GM19238 (cell line): ENCODE measurements around the gene SBF2.
"Not testable (repeated sequence)": the region's sequence is repeated elsewhere in the genome, so short reads cannot be mapped to it uniquely, and the experiment has no call there.

Experiments used
- DNase-seq: peaks from one replicate; pipeline ENCODE4 v3.0.0; 2011; ENCODE audit warnings: low spot score; ENCODE audit not compliant: insufficient read length

Gene SBF2

DNA sequence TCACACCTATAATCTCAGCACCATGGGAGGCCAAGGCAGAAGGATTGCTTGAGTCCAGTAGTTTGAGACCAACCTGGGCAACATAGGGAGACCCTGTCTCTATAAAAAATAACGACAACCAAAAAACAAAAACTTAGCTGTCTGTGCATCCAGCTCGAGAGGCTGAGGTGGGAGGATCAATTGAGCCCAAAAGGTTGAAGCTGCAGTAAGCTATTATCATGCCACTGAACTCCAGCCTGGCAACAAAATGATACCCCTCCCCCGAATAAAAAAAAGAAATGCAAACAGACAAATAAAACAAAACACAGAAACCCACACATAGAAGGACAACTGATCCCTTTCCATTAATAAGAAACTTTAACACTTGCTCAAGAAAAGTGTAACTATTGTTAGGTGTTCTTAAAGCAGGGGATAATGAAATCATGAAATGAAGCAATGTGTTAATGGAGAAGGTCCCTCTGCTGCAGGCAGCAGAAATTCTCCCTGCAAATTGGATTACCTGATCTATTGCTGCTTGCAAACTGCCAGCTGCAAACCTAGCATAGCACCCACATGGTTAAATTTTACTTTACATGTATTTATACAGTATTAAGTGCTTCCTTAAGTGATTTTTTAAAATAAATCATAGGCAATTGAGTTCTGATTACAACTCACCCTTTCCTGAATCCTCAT is 226.3 kb downstream of the SBF2 start:
- no peak for DNase-seq

DNA sequence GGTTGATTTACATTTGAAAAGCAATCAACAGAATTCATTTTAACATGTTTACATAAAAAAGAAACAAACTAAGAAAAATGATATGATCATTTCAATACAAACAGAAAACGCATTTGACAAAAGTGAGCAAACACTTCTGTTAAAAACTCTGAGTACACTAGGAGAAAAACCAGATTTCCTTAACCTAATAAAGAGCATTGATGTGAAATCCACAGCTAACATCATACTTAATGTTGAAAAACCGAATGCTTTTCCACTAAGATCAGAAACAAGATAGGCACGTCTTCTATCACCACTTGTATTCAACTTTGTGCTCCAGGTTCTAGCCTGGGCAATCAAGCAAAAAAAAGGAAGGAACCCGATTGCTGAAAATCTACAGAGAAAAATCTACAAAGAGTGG is 227.6 kb downstream of the SBF2 start:
- no peak for DNase-seq

DNA sequence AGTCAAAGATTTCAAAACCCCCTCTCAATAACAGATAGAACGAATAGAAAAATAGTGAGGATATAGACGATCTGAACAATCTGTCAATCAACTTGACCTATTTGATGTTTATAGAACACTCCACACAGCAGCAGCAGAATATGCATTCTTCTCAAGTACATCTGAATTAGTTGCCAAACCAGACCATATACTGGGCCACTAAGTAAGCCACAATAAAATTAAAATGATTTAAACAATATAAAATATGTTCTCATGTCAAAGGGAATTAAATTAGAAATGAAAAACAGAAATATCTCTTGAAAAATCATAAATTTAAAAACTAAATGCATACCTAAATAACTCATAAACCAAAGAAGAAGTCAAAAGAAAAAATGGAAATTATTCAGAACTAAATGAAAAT is 229.2 kb downstream of the SBF2 start:
- no peak for DNase-seq

DNA sequence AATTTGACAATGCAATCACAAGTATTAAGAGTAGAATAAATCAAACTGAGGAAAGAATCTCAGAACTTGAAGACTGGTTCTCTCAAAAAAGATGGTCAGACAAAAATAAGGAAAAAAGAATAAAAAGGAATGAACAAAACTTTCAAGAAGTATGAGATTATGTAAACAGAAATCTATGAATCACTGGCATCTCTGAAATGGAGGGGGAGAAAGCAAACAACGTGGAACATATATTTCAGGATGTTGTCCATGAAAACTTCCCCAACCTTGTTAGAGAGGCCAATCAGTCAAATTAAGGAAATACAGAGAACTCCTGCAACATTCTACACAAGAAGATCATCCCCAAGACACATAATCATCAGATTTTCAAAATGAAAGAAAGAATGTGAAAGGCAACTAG is 235.7 kb downstream of the SBF2 start:
- no peak for DNase-seq

DNA sequence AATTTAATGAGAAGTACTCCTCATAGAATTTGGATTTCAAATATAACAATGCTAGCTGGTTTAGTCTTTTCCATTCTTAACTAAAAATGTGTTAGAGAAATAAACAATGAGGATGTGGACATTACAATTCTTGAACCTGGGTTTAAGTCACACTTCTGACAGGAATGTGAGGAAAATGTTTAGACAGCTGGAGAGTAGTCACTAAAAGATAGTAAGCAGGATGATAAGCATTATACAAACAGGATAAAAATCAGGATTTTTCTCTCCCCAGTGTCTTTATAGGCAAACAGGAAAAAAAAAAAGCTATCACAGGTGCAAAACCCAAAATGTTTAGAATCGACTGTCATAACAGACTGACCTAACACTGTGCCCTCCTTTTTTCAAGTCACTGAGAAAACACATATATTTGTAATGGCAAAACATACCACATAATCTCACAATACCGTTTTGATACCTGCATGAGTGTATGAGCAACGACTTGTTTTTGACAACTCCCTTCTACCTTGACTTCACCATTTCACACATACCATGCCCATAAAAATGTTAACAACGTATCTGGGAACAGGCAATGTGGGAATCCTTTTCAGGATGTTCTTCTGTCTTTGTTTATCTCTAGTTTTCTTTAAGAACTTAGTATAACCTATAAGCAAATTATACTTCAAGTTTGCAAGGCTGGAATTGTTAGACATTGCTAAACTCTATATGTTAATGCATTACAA is 242.0 kb downstream of the SBF2 start:
- no peak for DNase-seq

DNA sequence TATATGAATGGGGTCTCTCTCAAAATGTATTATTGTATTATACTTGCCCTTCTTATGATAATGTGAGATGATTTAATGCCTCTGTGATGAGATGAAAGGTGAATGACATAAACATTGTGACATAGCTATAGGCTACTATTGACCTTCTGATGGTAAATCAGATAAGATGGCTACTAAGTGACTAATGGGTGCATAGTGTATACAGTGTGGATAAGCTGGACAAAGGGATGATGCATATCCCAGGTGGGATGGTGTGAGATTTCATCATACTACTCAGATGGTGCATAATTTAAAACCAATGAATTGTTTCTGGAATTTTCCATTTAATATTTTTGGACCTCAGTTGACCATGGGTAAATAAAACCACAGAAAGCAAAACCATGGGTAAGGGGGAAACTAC is 243.5 kb downstream of the SBF2 start:
- no peak for DNase-seq

GRCh38 chr11:10049756-10050155 is 244.3 kb downstream of the SBF2 start:
- no peak for DNase-seq

DNA sequence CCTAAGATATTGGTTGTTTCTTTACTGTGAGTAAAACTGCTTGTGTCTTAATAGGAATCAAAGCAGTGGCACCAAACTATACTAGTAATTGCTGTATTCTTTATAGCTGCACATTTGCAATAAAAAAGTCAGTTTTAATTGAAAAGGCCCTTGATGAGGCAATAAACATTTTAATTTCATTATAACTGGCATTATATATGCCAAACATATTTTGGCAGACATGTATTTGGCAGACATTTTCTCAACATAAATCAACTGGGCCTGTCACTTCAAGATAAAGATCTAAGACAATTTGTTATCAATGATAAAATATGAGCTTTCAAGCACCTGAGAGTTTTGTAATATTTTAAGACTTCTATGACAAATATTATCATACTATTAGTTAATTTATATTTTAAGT is 245.7 kb downstream of the SBF2 start:
- no peak for DNase-seq

DNA sequence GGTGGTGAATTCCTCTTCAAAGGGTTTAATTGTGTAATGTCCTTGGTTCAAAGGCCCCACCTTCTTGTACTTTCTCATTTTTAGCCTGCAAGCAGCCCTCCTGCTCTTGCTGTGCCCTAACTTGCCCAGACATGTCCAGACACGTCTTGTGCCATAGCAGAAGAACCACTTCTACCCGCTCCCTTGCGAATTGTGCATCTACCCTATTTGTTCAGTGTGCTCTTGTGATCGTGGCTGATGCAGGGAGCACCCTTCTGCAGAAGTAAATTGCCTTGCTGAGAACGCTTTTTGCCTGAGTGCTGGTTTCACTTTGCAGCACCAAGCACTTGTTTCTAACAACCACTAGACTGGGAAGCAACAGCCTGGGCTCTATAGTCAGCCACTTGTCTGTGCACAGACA is 249.4 kb downstream of the SBF2 start:
- no peak for DNase-seq

DNA sequence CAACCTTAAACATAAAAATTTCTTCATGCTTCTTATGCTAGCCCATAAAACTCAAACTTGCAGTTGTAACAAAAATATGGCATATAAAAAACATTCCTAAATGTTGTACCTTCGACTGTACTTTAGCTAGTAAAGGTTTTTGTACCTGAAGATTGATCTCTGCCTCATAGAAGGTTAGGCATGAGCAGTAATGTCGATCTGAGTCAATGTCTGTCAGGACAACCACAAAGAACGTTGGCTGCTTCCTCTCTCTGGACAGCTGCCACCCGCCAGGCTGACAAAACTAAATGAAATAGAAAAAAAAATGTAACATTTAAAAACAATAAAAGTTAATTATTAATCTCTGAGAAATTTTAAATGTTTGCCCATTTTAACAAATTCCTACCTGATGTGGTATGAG is 251.3 kb downstream of the SBF2 start:
- no peak for DNase-seq

- no peak for DNase-seq
Observed at GRCh38 chr11:10041748-10042446, 252.1 kb downstream of the SBF2 start.

DNA sequence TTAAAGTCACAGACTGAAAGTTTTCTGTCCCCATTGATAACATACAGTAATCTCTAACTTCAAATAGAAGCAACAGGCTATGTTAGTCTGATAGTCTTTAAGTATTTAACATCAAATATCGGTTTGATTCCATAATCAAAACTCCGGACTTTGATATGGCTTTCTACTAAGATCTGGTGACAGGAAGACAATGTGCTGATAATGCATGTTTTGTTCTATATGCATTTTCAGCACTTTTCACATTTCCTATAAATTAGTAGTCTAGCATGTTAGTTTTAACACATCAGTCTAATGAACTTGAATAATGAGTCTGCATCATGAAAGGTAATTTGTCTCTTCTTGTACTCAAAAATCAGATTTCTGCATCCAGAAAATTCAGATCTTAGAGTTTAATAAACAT is 252.7 kb downstream of the SBF2 start:
- DNase-seq: no peak

GRCh38 chr11:10038521-10039302 is 255.3 kb downstream of the SBF2 start:
- DNase-seq: no peak

GRCh38 chr11:10035932-10036331 is 258.1 kb downstream of the SBF2 start:
- DNase-seq: not testable (repeated sequence)

DNA sequence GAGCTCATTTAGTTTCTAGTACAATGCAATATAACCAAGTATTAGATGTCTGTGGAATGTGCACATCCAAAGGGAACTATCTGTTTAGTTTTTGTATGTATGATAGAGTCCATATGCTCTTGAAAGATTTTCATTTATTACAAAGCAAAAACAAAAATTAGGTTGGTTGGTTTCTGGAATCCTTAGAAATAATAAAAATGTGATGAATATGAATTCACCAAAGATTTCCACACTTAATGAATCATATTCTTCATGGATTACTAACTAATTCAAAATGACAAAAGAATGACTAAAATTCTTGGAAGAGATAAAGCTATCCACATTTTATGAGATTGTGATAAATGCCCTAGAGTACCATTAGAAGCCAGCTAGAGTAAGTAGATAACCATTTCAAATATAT is 261.1 kb downstream of the SBF2 start:
- DNase-seq: no peak

DNA sequence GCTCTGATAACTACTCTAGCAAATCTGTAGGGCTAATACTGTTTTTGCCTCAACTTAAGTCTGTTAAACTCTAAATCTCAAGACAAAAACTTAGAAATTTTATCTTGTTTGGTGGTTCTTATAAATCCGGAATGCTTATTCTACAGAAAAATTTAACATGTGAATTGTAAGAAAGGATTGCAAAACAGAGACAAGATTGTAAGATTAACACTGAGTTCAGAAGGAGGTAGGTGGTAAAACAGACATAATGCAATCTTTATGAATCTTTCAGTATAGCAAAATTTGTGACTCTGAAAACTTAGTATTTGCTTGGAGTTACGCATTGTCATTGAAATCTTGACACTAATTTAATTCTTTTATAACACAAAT is 263.9 kb downstream of the SBF2 start:
- no peak for DNase-seq

DNA sequence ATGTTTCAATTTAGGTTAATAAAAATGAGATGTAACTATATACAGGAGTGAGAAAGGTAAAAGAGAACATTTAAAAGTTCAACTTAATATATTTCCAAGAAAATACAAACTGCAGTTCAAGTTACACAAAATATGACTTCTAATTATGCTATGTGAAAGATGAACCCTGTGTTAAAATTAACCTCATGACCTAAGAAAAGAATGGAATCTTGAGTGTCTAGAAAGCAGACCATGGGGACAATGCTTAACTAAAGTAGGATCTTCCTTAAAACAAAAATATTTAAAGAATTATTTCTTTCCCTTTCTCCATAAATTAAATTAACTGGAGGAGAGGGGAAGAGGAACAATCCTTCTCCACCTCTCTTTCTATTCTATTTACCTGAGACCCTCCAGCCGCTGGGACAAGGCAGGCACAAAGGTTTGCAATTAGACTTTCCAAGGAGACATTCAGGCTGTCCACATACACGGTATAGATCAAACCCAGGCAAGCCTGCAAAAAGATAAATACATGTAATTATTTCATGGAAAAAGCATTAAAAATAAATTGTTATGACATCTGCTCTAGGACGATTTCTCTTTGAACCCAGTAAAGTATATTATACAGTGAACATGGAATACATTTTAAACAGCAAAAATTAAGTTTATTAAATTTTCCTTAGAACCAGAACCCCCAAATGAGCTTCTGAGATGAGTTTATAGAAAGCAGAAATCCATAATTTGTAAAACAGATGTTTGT is 264.5 kb downstream of the SBF2 start:
- no peak for DNase-seq

GRCh38 chr11:10026514-10026913 is 267.5 kb downstream of the SBF2 start:
- no peak for DNase-seq

DNA sequence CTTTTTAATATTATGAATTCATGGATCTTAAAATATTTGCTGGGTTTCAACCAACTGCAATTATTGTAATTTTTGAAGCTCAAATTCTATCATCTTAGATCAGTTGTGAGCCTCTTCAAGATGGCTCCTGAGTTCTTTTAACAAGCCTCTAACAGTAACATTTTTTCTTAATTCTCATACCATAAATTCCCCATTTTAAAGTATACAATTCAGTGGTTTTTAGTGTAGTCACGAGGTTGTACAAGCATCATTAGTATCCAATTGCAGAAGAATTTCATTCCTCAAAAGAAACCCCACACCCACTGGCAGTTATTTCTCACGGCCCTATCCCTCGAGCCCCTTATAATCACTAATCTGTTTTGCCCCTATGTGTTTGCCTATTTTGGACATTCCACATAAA is 270.8 kb downstream of the SBF2 start:
- DNase-seq: no peak

DNA sequence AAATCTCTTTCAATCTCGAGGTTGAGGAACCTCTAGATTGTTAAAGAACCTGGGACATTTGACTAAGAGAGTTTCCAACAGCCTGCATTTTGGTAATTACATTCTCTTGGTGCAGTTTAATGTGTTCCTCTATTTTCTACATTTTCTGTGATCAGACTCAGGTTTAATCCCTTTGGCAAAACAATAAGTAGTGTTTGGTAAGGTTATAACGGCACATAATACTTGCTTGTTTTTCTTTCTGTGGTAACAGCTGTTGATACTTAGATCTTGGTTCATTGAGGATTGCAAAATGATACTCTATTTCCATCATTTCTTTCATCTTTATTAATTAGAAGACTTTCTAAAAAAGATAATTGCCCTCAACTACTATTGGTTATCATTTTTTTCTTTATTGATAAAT is 271.3 kb downstream of the SBF2 start:
- DNase-seq: no peak

DNA sequence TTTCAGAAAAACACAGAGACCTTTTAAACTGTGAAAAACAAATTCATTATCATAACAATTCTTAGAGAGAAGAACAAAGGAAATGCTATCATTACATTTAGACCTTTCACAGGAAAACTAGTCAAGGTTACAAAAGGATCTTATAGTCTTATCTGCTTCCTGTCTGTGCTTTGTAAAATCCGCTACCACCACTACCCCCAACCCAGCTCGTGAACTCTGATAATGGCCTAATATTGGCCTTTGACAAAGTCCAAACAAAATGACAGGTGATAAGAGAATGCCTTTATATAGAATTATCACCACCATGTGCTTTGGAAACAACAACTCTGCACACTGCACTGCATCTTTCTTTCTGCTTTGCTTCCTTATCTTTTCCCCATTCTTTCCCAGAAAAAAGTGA is 272.5 kb downstream of the SBF2 start:
- no peak for DNase-seq
